Thoracic aorta (tissue), 2 donors: ENCODE results near the gene SLC6A6. TPM values are rescaled to one million over a fixed set of nuclear protein-coding genes. Genes with fewer than 3 reads are reported as not detected.
A peak's percentile ranks its signal among the peaks of the same experiment; 100 is the strongest.

Source experiments
- ATAC-seq: fragments of 150-250 bp; one replicate; pipeline ENCODE4 v1.8.0; 2017; ENCODE audit warnings: low read depth; ENCODE audit not compliant: insufficient number of reproducible peaks, low FRiP score
- DNase-seq: peaks from one replicate; pipeline ENCODE4 v3.0.0-alpha.2; 2020; ENCODE audit warnings: low spot score
- H3K27ac ChIP-seq, 2 donors: fragments of 200-600 bp; sonication (generic); 1 replicate in 1 of 2; 2 replicates in 1 of 2; pipeline ENCODE4 v1.5.1; 2016; ENCODE audit warnings: mild to moderate bottlenecking in 2 of 2, moderate library complexity in 2 of 2
- H3K27me3 ChIP-seq: fragments of 200-600 bp; sonication (generic); replicated peaks from 2 replicates; pipeline ENCODE4 v1.6.0; 2016; ENCODE audit warnings: mild to moderate bottlenecking; ENCODE audit not compliant: insufficient read depth
- H3K36me3 ChIP-seq: fragments of 200-600 bp; sonication (generic); one replicate; pipeline ENCODE4 v1.5.1; 2016
- H3K4me1 ChIP-seq, 2 donors: fragments of 200-600 bp; sonication (generic); 1 replicate in 1 of 2; 2 replicates in 1 of 2; pipeline versions ENCODE4 v1.5.1 to v1.6.0; 2016; ENCODE audit warnings: low read depth in 2 of 2, mild to moderate bottlenecking in 1 of 2; ENCODE audit not compliant: control insufficient read depth in 1 of 2
- H3K4me3 ChIP-seq: fragments of 200-600 bp; sonication (generic); 2 replicates; pipeline ENCODE4 v1.5.1; 2016; ENCODE audit warnings: mild to moderate bottlenecking
- H3K9me3 ChIP-seq: fragments of 200-600 bp; sonication (generic); 2 replicates; pipeline ENCODE4 v1.5.1; 2016
- CTCF ChIP-seq: fragments of 200-600 bp; sonication (generic); IDR thresholded peaks from one replicate; pipeline ENCODE4 v1.5.1; 2019; ENCODE audit warnings: antibody characterized with exemption
- total RNA-seq, 2 donors: library from RNA; depleted of rRNA; stranded (reverse); fragments of >200 nt; gene quantifications; one replicate each; pipeline versions ENCODE4 v1.1.0 to v1.2.3, GENCODE V29; 2016

SLC6A6 gene
- total RNA-seq, 2 donors from 2014 or later = 33.5 to 45.5 TPM

GRCh38 chr3:14459384-14459783 is 57.0 kb downstream of the SLC6A6 start:
- H3K36me3 ChIP-seq = peaks cover 9% of the 10 kb centered on the region
- no peak overlapping the region for H3K27ac ChIP-seq
- peaks cover 9 to 40% of the 10 kb centered on the region in 2 donors for H3K4me1 ChIP-seq
- no peak overlapping the region for H3K4me3 ChIP-seq
- H3K27me3 ChIP-seq = no peaks in the 10 kb centered on the region
- no peak for DNase-seq
- ATAC-seq = no peak
- H3K9me3 ChIP-seq = no peaks in the 10 kb centered on the region
- no peak for TF ChIP-seq CTCF

DNA sequence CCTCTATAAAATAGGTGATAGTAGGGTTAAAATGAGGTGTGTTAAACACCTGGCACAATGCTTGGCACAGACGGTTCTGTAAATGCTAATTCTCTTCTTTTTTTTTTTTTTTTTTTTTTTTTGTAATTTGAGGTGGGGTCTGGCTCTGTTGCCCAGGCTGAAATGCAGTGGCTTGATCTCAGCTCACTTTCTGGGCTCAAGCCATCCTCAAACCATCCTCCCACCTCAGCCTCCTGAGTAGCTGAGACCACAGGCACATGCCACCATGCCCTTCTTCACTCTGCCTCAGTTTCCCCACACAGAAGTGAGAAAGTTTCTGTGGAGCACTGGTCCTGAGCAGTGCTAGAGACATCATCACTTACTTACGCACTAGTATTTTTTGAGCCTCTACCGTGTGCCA is 57.4 kb downstream of the SLC6A6 start:
- H3K36me3 ChIP-seq = peaks cover 12% of the 10 kb centered on the region
- H3K27ac ChIP-seq = peak overlapping the region in 1 of 2 donors; percentile 16
- DNase-seq = no peak
- no peak for TF ChIP-seq CTCF
- H3K9me3 ChIP-seq = no peaks in the 10 kb centered on the region
- H3K27me3 ChIP-seq = no peaks in the 10 kb centered on the region
- ATAC-seq = no peak
- peaks cover 9 to 36% of the 10 kb centered on the region in 2 donors for H3K4me1 ChIP-seq
- no peak overlapping the region for H3K4me3 ChIP-seq

GRCh38 chr3:14460342-14461005 is 58.1 kb downstream of the SLC6A6 start:
- Histone ChIP-seq H3K4me3 (peak overlapping the region; percentile 2), H3K27ac (peak overlapping the region in 1 of 2 donors; percentile 16), H3K27me3 (no peaks in the 10 kb centered on the region), H3K9me3 (no peaks in the 10 kb centered on the region), H3K4me1 (peaks cover 9 to 29% of the 10 kb centered on the region in 2 donors), H3K36me3 (peaks cover 19% of the 10 kb centered on the region)
- DNase-seq = no peak
- ATAC-seq = peak; percentile 45
- no peak for TF ChIP-seq CTCF

- ATAC-seq (no peak), DNase-seq (no peak)
- H3K4me3 ChIP-seq = peak overlapping the region; percentile 2
- peak overlapping the region in 1 of 2 donors; percentile 16 for H3K27ac ChIP-seq
- no peak for TF ChIP-seq CTCF
- H3K4me1 ChIP-seq = peaks cover 9 to 26% of the 10 kb centered on the region in 2 donors
- H3K27me3 ChIP-seq = no peaks in the 10 kb centered on the region
- H3K36me3 ChIP-seq = peaks cover 23% of the 10 kb centered on the region
- no peaks in the 10 kb centered on the region for H3K9me3 ChIP-seq
Observed at GRCh38 chr3:14461006-14461747, 58.8 kb downstream of the SLC6A6 start.

GRCh38 chr3:14461748-14462324 is 59.4 kb downstream of the SLC6A6 start:
- H3K36me3 ChIP-seq = peaks cover 29% of the 10 kb centered on the region
- no peaks in the 10 kb centered on the region for H3K27me3 ChIP-seq
- H3K27ac ChIP-seq = no peak overlapping the region
- no peak for ATAC-seq
- DNase-seq = no peak
- no peaks in the 10 kb centered on the region for H3K9me3 ChIP-seq
- TF ChIP-seq CTCF = peak; percentile 39
- no peak overlapping the region for H3K4me3 ChIP-seq
- H3K4me1 ChIP-seq = peaks cover 9 to 26% of the 10 kb centered on the region in 2 donors
